Amniotic epithelial cell (primary cell): ENCODE data around the gene DAB2IP.
A peak's percentile ranks its signal among the peaks of the same experiment; 100 is the strongest.

Experiments
- DNase-seq: peaks from one replicate; pipeline ENCODE4 v3.0.0-alpha.2; 2010; ENCODE audit warnings: low read depth

DAB2IP gene

DNA sequence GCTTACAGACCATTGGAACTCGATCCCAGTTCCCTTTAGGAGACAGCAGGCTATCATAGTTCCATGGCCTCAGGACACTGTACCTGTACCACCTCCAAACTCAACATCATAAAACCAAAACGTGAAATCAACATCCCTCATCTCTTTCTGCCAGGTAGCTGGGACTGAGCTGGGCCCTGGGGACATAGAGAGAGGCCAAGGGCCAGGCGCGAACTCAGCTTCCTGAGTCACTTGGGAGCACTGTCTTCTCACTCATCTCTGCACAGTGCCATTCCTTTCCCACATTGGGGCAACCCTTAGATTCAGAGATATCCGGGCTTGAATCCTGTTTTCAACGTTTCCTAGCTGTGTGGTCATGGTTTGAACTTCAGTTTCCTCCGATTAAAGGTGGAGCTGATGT is 12.2 kb downstream of the DAB2IP start:
- DNase-seq, result no peak

DNA sequence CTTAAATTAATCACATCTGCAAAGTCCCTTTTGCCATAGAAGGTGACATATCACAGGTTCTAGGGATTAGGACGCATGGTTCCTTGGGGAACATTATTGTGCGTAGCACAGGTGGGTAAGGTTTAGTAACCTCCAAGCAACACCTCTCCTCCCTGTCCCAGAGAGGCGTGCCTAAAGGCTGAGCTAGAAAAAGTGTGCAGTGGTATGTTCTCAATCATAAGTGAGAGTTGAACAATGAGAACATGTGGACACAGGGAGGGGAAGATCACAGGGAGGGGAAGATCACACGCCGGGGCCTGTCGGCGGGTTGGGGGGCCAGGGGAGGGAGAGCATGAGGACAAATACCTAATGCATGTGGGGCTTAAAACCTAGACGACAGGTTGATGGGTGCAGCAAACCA is 14.9 kb downstream of the DAB2IP start:
- no peak for DNase-seq

DNA sequence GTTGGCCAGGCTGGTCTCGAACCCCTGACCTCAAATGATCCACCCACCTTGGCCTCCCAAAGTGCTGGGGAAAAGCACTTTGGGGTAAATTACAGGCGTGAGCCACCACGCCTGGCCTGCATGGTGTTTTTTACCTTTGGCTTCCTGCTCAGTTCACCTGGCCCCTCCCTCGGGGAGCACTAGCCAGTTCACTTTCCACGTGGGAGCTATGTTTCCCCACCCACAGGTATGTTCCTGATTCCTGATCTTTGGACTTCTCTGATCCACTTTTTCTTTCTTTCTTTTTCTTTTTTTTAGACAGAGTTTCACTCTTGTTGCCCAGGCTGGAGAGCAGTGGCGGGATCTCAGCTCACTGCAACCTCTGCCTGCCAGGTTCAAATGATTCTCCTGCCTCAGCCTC is 15.8 kb downstream of the DAB2IP start:
- no peak for DNase-seq

DNA sequence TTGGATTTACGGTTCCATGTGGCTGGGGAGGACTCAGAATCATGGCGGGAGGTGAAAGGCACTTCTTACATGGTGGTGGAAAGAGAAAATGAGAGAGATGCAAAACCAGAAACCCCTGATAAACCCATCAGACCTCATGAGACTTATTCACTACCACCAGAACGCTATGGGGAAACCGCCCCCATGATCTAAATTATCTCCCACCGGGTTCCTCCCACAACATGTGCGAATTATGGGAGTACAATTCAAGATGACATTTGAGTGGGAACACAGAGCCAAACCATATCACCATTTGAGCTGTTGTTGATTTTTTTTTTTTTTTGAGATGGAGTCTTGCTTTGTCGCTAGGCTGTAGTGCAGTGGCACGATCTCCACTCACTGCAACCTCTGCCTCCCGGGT is 16.5 kb downstream of the DAB2IP start:
- DNase-seq, result no peak

DNA sequence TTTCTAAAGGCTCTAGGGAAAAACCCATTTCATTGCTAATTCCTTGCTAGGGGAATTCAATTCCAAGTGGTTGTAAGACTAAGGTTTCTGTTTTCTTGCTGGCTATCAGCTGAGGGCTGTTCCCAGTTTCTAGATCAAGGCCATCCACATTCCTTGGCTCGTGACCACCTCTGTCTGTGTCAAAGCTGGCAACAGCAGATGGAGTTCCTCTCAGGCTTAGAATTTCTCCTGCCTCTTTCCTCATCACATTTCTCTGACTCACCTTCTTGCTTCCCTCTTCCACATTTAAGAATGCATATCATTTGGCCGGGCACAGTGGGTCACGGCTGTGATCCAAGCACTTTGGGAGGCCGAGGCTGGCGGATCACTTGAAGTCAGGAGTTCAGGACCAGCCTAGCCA is 19.0 kb downstream of the DAB2IP start:
- DNase-seq, result peak; percentile 70

DNA sequence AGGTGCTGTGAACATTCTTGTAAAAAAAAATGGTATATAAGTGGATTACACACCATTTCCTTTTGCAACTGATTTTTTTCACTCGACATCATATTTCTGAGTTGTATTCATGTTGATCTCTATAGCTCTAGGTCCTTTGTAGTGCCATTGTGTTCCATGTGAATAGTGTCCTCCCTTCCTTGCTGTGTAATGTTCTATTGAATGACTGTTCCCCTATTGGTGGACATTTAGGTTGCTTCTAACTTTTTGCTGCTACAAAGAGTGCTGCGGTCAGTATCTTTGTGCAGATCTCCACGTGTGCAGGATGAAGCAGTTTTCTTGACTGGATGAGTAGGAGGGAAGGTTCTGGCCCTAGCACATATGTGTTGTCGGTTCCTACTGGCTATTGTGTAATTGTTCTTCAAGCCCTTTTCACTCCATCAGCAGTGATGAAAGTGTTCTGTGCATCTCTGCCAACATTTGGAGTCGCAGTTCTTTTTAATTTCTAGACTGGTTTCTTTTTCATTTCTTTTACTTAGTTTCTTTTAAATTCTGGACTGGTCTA is 20.2 kb downstream of the DAB2IP start:
- peak; percentile 82 for DNase-seq

DNA sequence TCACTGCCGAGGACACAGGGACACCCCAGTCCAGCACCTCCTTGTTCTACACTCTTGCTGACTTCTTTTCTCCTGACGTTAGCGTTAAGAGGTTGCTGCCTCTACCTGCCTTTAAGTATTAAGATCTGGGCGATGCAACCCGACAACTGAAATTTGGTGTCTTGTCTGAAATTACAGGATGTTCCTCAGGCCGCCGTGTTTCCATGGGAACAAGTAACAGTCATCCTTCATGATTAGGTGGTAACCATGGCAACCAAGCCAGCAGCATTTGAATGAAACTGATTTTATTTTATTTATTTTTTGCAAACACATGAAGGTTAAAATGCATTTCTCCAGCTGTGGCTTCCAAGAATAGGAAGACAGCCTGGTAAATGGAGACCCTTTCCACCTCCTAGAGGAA is 20.8 kb downstream of the DAB2IP start:
- DNase-seq, result peak; percentile 19

DNA sequence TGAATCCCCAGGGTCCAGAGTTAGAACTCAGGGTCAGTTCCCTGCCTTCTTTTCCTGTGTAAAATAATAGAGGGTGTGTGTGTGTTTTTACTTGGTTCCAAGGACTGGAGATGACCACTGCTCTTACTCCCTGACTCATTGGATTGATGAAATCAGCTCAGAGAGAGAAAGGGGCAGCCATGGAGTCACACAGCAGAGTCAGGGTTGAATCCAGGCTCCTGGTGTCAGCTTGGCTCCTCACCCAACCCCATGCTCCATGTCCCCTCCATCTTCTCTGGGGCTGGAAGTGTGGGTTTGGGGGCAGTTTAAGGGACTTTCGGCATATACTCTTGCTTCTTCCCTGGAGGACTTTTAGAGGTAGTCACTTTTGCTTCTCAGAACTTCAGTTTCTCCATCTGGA is 21.6 kb downstream of the DAB2IP start:
- no peak for DNase-seq

DNA sequence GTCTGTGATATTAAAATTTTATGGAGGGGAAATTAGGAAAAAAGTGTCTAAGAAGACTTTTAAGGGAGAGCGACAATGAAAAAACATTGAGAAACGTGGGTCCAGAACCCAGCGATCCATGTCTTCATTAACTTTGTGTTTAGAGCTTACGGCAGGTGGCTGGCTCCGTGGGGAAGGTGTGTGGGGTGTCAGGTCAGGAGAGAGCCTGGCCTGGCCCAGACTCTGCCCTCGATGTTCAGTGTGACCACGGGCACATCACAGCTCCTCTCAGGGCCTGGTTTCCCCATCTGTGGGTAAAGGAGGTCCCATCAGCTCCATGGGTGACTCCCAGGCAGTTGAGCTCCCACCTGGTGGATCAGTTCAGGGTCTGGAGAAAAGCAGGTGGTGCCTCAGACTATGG is 22.1 kb downstream of the DAB2IP start:
- no peak for DNase-seq

DNA sequence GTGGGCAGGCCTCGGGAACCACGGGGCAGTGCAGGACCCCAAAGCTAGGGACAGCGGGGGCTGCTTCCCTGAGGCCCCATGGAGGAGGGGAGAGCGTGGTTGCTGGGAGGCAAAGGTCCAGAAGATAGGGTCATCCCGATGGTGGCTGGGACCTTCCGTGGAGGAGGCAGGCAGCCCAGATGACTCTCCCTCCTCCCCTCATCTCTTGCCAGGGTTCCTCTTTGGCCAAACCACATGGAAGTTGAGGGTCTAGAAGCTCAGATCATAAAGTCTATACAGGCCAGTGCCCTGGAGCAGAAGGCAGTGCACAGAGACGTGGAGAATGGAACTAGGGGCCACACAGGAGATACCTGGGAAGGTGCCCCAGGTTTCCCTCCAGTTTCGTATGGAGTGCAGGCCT is 22.6 kb downstream of the DAB2IP start:
- no peak for DNase-seq

DNA sequence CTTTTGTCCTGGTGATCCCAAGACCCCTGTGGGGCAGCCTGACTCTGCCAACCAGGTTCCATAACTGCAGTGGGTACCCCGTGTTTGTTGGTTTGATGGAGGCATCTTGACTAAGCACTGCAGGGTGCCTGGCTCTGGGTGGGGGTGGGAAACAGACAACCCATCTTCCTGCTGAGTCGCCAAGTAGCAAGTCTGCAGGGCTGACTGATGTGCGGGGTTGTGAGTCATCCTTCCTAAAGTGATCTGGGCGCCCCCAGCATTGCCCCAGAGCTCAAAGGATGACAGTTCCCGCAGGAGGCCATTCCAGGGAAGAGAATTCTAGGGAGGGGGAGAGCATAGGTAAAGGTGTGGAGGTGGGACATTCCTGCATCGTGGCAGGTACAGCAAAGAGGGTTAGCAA is 23.5 kb downstream of the DAB2IP start:
- DNase-seq, result no peak

DNA sequence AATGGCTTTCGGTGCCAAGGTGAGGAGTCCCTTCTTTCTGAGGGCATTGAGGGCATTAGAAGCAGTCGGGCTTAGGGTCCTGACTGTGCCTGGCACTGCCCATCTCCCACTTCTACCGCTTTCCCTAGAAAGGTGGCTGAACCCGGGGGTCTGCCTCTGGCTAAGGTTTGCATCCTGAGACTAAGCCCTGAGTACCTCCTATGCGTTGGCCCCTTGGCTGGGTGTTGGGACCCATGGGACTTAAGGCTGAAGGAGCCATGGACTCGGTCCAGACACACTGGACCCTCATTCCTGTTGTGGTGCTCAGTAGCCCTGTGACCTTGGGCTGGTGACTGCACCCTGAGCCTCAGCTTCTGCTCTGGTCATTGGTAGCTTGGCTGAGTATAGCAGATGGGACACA is 23.9 kb downstream of the DAB2IP start:
- no peak for DNase-seq

DNA sequence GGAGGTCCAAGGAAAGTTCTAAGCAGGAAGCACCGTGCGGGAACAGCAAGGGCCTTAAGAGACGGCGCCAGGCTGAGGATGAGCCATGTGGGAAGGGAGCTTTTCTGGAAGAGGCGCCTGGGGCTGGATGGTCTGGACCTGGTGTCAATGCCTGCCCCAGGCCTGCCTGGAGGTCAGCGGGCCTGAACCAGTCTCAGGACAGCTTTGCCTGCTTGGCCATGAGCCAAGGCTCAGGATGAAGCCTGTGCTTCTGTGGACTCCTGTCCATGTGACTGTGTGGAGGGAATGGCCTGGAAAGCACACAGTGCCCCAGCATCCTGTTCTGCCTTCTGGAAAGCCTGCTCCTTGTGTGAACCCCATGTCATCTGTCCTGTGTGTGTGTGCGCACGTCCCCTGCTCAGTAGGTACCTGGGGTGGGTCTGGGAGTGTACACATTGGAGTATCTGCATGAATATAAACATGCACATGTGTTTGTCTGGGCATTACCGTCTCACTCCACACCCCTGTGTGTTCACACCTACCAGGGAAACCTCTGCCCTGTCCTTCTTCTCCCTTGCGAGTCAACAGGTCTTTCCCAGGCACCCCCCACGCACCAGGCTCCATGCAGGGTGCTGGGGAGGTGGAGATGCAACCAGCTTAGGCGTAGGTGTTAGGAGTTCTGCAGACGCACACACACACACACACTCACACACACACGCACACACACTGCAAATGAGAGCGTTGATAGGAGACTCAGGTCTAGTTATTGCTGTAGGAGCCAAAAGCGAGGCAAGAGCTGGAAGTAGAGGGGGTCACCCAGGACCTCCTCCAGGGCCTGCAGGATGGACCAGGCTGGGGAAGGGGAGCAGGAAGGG is 24.8 kb downstream of the DAB2IP start:
- no peak for DNase-seq

DNA sequence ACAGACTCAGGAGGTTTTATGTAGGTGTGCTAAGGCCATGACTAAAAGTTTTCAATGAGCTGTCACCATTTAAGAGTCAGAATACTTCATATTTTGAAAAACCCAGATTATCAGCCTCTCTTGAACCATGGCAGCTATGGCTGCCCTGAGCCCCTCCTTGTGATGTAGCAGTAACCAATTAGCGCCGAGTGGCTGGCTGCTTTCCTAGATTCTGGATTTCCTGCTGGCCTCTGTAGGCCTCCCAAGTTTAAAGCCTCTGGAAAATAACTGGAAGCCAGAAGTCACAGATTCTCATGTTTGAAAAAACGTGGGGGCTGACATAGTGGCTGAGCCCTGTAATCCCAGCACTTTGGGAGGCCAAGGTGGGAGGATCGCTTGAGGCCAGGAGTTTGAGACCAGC is 25.5 kb downstream of the DAB2IP start:
- DNase-seq, result no peak

DNA sequence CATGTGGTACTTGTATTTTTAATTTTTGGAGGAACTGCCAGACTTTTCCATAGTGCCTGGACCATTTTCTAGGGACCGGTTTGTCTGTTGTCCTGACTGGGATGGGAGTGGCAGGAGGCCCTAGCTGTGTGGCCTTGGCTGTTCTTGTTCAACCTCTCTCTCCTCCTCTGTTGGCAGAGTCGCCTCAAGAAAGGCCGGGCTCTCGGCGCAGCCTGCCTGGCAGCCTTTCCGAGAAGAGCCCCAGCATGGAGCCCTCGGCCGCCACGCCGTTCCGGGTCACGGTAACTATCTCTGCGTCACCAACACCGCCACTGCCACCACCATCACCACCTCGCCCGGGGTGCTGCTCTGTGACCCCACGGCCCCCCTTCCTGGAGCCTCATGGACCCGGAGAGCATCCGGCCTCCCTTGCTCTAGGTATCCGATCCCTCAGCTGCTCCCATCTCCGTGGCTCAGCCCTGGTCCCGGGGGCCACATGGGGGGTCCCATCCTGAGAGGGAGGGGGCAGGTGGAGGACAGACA is 27.1 kb downstream of the DAB2IP start:
- no peak for DNase-seq

DNA sequence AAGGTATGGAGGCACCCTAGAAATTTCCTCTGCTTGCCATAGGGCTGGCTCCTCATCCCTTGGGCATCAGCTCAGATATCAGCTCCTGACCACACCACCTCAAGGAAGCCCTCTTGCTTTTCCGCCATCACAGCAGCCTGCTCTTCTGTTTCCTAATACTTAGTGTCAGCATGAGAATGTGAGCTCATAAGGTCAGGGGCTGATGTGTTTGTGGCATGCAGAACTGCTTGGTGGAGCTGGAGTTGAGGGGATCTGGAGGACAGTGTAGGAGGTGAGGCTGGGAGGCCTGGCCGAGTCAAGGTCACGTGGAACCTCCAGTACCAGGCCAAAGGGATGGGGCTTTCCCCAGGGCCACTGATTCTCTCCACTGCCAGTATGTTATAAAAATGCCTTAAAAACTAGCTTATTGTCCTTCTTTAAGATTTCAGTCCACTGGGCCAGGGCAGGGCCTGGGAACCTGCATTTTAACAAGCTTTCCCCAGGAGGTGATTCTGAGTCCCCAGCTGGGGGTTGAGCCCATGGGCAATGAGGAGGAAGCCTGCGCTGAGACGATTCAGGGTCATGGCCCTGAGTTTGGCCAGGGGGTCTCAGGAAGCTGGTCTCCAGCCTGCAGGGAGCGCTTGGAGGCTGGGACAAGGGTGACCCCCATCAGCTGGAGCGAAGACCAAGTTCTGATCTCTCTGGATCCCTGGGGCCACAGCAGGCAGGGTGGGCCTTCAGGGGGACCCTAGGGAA is 28.6 kb downstream of the DAB2IP start:
- peak; percentile 35 for DNase-seq

DNA sequence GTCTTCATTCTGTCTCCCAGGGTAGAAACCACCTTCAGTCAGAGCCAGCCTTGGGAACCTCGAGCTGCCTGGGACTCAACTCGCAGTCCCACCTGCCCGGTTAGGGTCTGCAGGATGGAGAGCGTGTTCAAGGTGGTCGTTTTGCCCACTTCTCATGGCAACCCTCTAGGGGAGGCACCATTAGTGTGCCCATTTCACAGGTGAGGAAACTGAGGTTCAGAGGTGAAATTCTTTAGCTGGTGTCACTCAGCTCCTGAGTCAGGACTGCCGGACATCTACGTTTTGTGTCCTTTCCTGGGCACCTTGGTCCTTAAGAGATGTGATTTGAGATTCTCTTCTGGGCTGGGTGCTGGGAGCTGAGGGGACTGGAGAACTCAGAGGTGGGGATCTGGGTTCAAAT is 30.0 kb downstream of the DAB2IP start:
- DNase-seq, result no peak

DNA sequence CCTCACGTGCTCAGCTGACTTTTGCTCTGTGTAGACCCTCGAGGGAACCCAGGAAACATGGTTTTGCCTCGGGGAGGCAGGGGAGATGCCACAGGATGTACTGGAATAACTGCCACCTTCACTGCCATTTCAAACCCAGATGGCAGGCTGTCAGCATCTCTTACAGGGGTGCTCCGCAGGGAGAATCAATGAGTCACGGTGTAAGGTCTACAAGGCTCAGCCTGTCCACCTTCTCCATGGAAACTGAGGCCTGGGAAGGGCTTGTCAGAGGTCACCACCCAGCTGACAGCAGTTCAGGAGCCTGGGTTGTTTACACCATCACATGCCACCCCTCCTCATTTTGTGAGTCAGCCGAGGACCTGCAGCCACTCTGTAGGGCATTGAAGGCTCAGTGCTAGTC is 30.8 kb downstream of the DAB2IP start:
- DNase-seq, result no peak

DNA sequence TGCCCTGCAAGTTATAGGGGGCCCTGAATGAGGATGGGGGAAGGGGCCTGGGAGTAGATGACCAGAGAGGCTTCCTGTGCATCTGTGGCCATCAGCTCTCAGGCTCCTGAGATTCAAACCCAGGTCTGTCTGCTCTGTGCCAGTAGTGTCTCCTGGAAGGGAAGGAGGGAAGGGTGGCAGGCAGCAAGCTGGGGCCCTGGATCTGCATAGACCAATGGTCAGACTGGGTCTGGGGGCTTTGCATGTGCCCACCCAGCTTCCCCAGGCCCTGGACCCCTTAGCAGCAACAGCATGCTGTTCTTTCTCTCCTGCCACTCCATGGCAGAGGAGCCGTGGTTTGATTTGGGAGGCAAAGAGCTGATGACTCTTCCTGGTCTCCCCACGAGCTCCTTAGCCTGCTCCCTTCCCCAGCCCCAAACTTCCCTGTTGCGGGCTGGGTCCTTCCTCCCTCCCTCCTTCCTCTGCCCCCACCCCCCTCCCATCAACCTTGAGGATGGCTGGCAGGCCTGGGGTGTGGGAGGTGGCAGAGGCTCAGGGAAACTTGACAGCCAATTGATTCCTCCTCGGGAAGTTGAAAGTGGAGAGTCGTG is 31.6 kb downstream of the DAB2IP start:
- no peak for DNase-seq

DNA sequence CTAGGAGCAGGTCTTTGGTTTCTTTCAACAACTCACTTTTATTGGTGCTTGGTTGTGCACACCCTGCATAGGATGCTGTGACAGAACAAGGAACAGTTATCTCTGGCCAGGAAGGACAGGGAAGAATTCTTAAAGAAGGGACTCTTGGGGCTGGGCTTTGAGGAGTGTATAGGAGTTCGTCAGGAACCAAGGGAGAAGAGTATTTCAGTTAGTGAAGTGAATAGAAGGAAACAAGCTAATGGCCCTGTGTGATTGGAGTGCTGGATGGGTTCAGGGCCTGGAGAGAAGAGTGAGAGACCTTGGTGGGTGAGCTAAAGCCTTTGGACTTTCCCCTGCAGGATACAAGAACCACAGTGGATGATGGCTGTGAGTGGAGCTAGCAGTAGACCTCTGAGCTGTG is 32.2 kb downstream of the DAB2IP start:
- DNase-seq, result no peak

DNA sequence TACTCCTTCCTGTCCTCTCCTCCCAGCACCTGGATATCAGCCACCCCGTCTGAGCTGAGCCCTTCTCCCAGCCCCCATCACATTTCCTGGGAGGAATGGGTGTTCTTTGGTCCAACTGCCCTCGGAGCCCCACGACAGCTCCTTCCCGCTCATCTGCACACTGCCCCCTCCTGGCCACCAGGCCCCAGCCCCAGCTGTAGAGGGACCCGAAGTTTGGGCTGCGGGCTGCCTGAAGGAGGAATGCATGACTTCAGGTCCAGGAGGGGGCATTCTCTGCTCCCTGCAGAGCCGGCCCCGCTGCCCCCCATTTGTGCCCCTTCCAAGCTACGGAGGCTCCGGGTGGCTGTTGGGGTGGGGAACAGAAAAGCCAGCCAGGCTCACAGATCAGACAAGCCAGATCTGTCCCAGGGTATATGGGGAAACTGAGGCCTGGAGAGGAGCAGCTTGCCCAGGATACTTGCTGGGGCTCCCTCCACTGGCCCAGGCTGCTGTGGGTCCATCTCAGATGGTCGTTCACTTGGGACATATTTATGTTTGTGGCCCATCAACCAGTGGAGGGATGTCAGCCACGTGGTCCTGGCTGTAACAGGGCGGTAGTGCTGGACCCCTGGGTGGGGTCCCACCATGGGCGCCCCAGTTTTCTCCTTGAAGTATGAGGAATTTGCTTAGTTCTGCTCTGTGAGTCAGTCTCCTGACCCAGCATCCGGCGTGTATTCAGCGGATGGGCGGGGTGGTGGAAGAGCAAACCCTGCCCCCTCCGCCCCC is 33.1 kb downstream of the DAB2IP start:
- no peak for DNase-seq
